Activated naive CD8-positive, alpha-beta T cell treated with anti-CD3 and anti-CD28 coated beads, Interleukin-2, amount 50 U/mL, for 24 hours (primary cell): Measurements from ENCODE around the gene CRYBA2.

Experiments used
- ATAC-seq: fragments of 150-1000 bp; cut with Tn5 transposase; one replicate; pipeline ENCODE4 v1.10.0; 2021
- DNase-seq: peaks from one replicate; pipeline ENCODE4 v3.0.0; 2021
- H3K27ac Mint-ChIP-seq: one replicate; pipeline ENCODE4 v1.8.0; 2021; ENCODE audit warnings: mild to moderate bottlenecking, mixed read lengths
- H3K27me3 Mint-ChIP-seq: one replicate; pipeline ENCODE4 v1.8.0; 2021; ENCODE audit warnings: mixed read lengths
- H3K36me3 Mint-ChIP-seq: one replicate; pipeline ENCODE4 v1.8.0; 2021; ENCODE audit warnings: low read depth, mixed read lengths
- H3K4me1 Mint-ChIP-seq: one replicate; pipeline ENCODE4 v1.8.0; 2021; ENCODE audit warnings: mixed read lengths
- H3K4me3 Mint-ChIP-seq: one replicate; pipeline ENCODE4 v1.8.0; 2021; ENCODE audit warnings: mild to moderate bottlenecking, moderate library complexity, mixed read lengths
- H3K9me3 Mint-ChIP-seq: one replicate; pipeline ENCODE4 v1.8.0; 2021; ENCODE audit warnings: mixed read lengths

Gene CRYBA2

DNA sequence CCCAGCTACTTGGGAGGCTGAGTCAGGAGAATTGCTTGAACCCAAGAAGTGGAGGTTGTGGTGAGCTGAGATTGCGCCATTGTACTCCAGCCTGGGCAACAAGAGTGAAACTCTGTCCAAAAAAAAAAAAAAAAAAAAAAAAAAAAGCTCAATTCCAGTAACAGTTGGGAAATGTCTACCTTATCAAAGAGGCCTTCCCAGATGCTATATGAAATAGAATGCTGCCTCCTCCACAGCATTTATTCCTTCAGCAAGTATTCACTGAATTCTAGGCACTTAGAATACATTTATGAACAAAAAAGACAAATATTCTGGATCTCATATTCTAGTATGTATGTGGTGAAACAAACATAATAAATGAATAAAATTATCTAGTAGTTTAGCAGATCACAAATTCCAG lies 46.6 kb downstream of the CRYBA2 start:
- no peak for DNase-seq
- H3K9me3 Mint-ChIP-seq = no peaks in the 10 kb centered on the region
- no peak overlapping the region for H3K4me3 Mint-ChIP-seq
- no peaks in the 10 kb centered on the region for H3K36me3 Mint-ChIP-seq
- ATAC-seq = no peak
- H3K27me3 Mint-ChIP-seq = peaks cover 45% of the 10 kb centered on the region
- H3K27ac Mint-ChIP-seq = no peak overlapping the region
- no peaks in the 10 kb centered on the region for H3K4me1 Mint-ChIP-seq

DNA sequence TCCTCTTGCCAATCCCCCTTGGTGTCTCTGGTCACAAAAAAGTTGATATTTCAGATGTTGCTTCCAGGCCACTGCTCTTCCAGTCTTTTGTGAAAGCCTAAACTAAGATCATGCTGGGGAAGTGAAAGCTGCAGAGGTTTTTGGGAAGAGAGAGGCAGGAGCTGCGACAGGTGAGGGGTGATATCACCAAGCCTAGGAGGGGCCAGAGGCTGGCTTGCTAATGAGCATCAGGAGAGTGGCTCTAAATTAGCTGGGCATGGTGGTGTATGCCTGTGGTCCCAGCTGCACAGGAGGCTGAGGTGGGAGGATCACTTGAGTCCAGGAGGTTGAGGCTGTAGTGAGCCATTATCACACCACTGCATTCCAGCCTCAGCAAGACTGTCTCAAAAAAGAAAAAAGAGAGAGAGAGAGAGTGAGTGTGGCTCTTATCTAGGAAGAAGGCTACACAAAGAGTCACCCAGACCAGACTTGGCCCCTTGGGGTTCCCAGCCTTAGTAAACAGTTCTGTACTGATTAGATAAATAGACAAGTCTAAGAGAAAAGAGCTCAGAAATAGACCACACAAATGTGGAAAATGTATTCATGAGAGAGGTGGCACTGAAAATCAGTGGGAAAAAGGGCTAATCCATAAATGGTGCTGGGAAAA lies 48.3 kb downstream of the CRYBA2 start:
- H3K36me3 Mint-ChIP-seq = no peaks in the 10 kb centered on the region
- H3K27ac Mint-ChIP-seq = no peak overlapping the region
- DNase-seq (no peak), ATAC-seq (no peak)
- peaks cover 50% of the 10 kb centered on the region for H3K27me3 Mint-ChIP-seq
- no peaks in the 10 kb centered on the region for H3K4me1 Mint-ChIP-seq
- H3K9me3 Mint-ChIP-seq = no peaks in the 10 kb centered on the region
- no peak overlapping the region for H3K4me3 Mint-ChIP-seq
